ENCODE results near the gene ANKMY1.
A peak's percentile ranks its signal among the peaks of the same experiment; 100 is the strongest.

The ANKMY1 gene

DNA sequence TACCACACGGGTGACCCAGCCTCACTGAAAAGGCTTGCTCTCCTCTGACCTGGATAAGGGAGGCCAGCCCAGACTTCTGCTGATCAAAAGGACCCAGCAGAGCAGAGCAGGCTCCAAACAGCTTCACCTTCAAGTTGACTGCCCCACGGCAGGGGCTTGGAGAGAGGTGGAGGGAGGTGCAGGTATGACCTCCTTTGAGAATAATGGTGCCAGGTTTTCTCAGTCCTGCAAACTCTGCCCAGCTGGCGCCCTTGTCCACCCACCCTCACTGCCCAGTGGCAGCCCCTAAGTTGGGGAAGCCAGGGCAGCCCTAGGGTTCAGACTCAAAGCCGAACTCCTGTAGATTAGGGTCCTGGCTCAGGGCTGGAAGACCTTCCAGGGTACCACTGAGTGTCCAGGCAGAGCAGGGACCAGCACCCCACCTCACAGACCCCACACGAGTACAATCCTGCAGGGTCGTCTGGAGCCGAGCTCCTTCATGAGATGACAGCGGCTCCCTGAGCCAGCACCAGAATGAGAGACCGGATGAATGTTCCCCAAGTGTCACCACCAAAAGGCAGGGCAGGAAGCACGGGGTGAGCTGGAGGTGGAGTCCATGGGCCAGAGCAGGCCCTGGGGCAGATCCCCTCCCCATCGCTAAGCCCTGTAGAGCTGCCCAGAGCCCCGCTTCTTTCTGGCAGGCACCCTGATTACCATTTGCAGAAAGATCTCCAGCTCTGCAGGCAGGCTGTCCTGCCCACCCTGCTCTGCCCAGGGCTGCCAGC lies 125.9 kb downstream of the ANKMY1 start:
- peak in 1 of 5 experiments; percentile 3 for DNase-seq

DNA sequence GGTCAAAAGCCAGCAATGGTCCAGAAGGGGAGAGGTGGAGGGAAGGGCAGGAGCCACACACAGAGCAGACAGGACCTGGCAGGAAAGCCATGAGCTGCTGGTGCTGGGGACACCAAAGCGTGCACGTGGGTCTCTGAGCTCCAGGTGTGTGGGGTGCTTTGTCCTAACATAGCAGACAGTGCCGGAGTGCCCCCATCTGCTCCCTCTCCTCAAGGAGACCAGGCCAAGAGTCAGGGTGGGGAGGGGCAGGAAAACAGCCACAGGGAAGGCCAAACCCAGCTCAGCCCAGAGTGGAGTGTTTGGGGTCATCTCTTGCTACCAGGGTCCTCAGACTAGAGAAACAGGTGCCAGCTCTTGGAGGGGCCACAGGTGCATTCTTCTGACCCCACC lies 126.5 kb downstream of the ANKMY1 start:
- no peak for DNase-seq

DNA sequence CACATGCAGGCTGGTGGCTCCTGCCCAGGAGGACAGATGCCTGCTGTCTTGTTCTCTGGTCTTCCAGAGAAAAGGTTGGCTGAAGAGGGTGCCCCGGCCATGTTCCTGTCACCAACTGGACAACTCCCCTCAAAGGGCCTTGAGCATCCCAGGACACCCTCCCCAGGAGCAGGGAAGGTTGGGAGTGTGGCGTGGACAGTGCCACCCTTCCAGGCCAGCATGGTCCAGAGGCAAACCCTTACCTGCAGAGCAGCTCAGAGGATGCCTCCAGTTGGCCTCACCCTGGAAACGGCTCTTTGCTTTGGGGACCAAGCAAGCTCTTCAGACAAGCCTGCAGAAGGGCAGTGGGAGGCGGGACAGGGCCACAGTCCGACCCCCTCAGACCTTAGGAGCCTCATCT lies 127.2 kb downstream of the ANKMY1 start:
- DNase-seq: peak in 1 of 5 experiments; percentile 2

DNA sequence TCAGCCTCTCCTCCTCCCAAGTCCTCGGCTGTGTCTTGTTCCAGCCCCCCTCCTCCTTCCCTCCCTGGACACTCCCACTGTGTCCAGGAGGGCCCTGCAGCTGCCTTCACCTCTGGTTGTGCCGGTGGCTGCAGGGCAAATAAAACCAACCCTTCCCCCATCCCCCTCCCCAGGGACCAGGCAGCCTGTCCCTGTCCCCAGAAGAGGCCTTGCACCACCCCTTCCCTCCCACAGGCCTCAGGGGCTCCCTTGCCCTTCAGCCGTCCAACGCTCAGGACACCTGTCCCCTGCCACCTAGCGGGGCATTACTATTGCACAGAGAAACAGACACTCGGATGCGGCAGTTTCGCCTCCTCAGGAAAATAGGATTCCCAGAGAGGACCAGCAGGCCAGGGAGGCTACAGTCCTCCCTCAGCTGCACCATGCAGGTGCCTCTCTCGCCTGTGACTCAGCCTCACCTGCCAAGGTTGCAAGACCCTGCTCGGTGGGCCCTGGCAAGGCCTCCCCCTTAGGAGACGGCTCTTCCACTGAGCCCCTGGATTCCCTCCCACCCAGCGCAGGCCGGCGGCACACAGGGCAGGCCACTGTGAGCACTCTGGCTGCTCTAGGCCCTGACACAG lies 127.8 kb downstream of the ANKMY1 start:
- DNase-seq: peak in 1 of 5 experiments; percentile 6
